Bronchial epithelial cell (primary cell): ENCODE data around the gene HYAL2. TPM values are rescaled to one million over a fixed set of nuclear protein-coding genes. Genes with fewer than 3 reads are reported as not detected.

Experiments
- DNase-seq: peaks from one replicate; pipeline ENCODE4 v3.0.0-alpha.2; 2010; ENCODE audit warnings: low read depth
- FAIRE-seq: peaks from 2 replicates; lab custom pipeline; 2011; peaks lifted over from hg19 to GRCh38; lab: Jason Lieb, UNC
- H3K27me3 ChIP-seq: 2 replicates; pipeline ENCODE4 v1.5.1; 2011; ENCODE audit warnings: low read length; ENCODE audit not compliant: control insufficient read depth, insufficient read depth
- H3K36me3 ChIP-seq: 2 replicates; pipeline ENCODE4 v1.5.1; 2011; ENCODE audit warnings: low read length; ENCODE audit not compliant: control insufficient read depth, insufficient read depth
- H3K4me3 ChIP-seq: 2 replicates; pipeline ENCODE4 v1.5.1; 2011; ENCODE audit warnings: mild to moderate bottlenecking, low read depth, low read length, control low read depth
- CTCF ChIP-seq: IDR thresholded peaks from 2 replicates; pipeline ENCODE4 v1.5.1; 2011; ENCODE audit warnings: mild to moderate bottlenecking, moderate library complexity, low read length, control low read depth, inconsistent platforms; ENCODE audit not compliant: insufficient read depth, severe bottlenecking
- total RNA-seq: library from RNA; depleted of rRNA; stranded (reverse); fragments of >200 nt; gene quantifications from 2 replicates; pipeline ENCODE4 v1.2.1, GENCODE V29; 2014

Gene HYAL2
- total RNA-seq, 1 donor from 2014 or later, result 55.0 TPM

- DNase-seq, result peak; percentile 64
- peak; percentile 64 for TF ChIP-seq CTCF
These were observed 24.8 kb upstream of the HYAL2 start for GRCh38 chr3:50347187-50347813.

GRCh38 chr3:50345586-50346234, 23.2 kb upstream of the HYAL2 start, which contains the start of gene ZMYND10:
TSS of gene ZMYND10 (minus strand) at chr3:50345732. CDS start at chr3:50345579, 153 bp downstream.
- H3K4me3 ChIP-seq, result peak within 1 kb of the TSS; percentile 28
- no peak for FAIRE-seq
- no peak for TF ChIP-seq CTCF
- H3K36me3 ChIP-seq, result peaks cover 14% of the 10 kb centered on the region
- DNase-seq, result peak; percentile 37
- H3K27me3 ChIP-seq, result no peaks in the 10 kb centered on the region

More at GRCh38 chr3:50347187-50347813, 24.8 kb upstream of the HYAL2 start:
- FAIRE-seq, result no peak
- H3K36me3 ChIP-seq, result peaks cover 16% of the 10 kb centered on the region
- no peak overlapping the region for H3K4me3 ChIP-seq
- H3K27me3 ChIP-seq, result no peaks in the 10 kb centered on the region

DNA sequence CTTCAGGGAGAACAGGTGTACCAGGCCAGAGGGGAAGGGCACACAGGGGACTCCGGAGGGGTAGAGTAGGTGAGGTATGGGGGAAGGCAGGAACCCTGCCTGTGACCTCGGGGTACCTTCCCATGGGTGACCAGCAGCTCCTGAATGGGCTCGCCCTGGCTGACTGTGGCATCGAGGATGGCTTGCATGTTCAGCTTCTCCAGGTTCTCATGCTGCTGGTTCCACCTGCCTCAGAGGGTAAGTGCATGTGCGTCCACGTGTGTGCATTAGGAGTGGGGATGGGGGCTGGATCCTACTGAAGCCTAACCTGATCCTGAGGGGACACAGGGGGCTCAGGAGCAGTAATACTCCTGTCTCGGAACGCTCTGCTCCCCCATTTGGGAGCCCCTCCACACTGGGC, 22.5 kb upstream of the HYAL2 start:
- DNase-seq (no peak), FAIRE-seq (no peak)
- peaks cover 14% of the 10 kb centered on the region for H3K36me3 ChIP-seq
- no peak for TF ChIP-seq CTCF
- H3K4me3 ChIP-seq, result peak overlapping the region; percentile 28
- H3K27me3 ChIP-seq, result no peaks in the 10 kb centered on the region

DNA sequence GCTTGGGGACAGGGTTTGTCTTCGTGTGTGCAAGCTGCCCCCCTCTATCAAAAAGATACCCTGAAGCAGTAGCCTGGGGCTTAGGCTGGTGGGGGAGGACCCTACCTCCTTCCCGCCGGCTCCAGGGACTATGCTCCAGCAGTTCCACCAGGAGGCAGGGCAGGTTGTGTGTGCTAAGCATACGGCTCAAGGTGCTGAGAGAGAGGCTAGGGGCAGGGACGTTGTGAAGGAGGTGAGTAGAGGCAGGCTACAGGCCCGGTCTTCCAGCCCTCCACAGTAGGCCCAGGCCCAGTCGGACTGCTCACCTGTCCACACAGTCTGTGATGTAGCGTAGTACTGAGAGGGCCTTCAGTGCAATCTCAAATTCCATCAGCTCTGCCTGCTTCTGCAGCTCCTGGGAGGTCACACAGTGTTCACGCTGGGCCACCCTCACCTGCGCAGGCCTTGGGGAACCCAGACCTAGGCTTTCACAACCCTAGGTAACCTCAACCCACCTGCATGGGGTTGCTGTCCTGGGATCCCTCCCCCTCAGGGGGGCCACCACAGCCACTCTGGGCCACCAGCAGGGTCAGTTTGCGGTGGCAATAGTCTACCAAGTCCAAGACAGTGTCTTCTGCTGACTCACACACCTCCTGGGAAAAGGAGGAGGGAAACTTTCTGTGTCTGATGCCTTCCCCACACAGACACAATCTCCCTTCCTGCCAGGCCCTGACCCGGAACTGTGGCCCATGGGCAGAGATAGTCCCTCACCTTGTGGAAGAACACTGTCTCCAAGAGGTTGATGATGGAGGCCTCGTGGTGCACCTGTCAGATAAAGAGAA, 20.5 kb upstream of the HYAL2 start:
- no peak overlapping the region for H3K4me3 ChIP-seq
- DNase-seq, result no peak
- FAIRE-seq, result no peak
- no peaks in the 10 kb centered on the region for H3K27me3 ChIP-seq
- H3K36me3 ChIP-seq, result peaks cover 5% of the 10 kb centered on the region
- no peak for TF ChIP-seq CTCF

GRCh38 chr3:50341996-50342650, 19.6 kb upstream of the HYAL2 start:
- FAIRE-seq (no peak), DNase-seq (no peak)

More at GRCh38 chr3:50341996-50342650, 19.6 kb upstream of the HYAL2 start:
- TF ChIP-seq CTCF, result no peak
- H3K27me3 ChIP-seq, result no peaks in the 10 kb centered on the region
- no peak overlapping the region for H3K4me3 ChIP-seq
- H3K36me3 ChIP-seq, result no peaks in the 10 kb centered on the region
